ENCODE results near the gene PYGL.

DNA sequence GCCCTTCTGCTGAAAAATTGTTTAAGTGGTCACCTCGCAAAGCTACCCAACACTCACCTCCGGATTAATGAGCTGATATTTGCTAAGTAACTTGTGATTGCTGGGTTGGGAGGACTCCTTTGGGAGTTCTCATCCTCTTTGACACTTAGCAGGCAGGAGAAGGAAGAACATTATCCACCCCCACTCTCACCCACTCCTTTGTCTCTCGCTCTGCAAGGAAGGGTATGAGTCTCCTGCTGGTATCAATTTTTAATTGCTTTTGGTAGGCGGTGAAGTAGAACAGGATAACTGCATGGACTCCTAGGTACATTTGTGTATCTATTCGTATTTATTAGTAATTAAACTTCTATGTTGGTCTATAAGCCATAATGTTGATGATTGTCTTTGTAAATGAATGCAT is 79.3 kb downstream of the PYGL start:
- no peak for TF ChIP-seq POLR2A (IDR thresholded peaks at IDR 0.05; ENCODE audit: low read depth, low read length)
- TF ChIP-seq, protein P1, sequence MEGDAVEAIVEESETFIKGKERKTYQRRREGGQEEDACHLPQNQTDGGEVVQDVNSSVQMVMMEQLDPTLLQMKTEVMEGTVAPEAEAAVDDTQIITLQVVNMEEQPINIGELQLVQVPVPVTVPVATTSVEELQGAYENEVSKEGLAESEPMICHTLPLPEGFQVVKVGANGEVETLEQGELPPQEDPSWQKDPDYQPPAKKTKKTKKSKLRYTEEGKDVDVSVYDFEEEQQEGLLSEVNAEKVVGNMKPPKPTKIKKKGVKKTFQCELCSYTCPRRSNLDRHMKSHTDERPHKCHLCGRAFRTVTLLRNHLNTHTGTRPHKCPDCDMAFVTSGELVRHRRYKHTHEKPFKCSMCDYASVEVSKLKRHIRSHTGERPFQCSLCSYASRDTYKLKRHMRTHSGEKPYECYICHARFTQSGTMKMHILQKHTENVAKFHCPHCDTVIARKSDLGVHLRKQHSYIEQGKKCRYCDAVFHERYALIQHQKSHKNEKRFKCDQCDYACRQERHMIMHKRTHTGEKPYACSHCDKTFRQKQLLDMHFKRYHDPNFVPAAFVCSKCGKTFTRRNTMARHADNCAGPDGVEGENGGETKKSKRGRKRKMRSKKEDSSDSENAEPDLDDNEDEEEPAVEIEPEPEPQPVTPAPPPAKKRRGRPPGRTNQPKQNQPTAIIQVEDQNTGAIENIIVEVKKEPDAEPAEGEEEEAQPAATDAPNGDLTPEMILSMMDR (IDR thresholded peaks at IDR 0.05; ENCODE audit: extremely low read depth in 1 of 2, insufficient read depth in 1 of 2, low read depth in 1 of 2, low read length in 2 of 2), result no peak
- TF ChIP-seq, protein P2, sequence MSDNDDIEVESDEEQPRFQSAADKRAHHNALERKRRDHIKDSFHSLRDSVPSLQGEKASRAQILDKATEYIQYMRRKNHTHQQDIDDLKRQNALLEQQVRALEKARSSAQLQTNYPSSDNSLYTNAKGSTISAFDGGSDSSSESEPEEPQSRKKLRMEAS (IDR thresholded peaks at IDR 0.05; ENCODE audit: insufficient read depth, insufficient read length), result no peak
